ENCODE results near the gene ABHD17A. TPM values are rescaled to one million over a fixed set of nuclear protein-coding genes. Genes with fewer than 3 reads are reported as not detected.

ABHD17A gene
- total RNA-seq, 2 experiments from 2014 or later = 79.3 to 79.9 TPM

DNA sequence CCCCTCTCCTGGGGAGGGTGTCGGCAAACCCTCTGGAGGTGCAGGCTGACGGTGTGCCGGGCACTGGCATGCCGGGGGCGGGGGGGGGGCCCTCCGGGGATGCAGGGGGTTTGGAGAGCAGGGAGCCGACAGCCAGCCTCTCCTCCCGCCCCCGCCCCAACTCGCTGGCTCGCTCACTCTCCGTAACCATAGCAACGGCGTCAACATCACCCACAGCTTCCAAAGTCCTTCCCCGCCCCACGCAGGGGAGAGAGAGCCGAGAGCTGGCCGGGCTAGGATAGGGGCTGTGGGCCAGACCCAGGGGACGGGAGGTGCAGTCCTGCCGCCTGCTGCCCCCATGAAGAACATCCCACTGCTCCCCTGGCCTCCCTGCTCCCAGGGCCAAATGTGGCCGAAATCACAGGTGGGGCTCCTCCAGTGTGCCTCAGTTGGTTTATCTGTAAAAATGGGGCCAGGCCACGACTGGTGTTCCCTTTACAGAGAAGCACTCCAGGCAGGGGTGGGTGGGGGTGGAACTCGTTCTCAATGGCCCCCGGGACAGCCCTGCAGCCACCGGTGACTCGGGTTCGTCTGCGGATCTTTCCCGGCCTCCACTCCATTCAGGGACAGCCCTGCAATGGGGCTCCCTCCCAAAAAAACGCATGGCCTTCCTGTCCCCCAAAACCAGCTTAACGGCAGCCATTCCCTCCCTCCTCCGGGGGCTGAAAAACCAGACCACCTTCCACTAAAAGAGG, 25.1 kb downstream of the ABHD17A start:
- CTCF ChIA-PET = no interaction called here
- peak; percentile 66 for DNase-seq
- no peaks in the 10 kb centered on the region for H3K27me3 Mint-ChIP-seq (ENCODE audit: low read depth)
- no peaks in the 10 kb centered on the region for H3K36me3 Mint-ChIP-seq (ENCODE audit: low read depth)
- no peaks in the 10 kb centered on the region for H3K9me3 Mint-ChIP-seq
- peaks cover 45% of the 10 kb centered on the region for H3K4me1 Mint-ChIP-seq (ENCODE audit: low read depth)
- no peak overlapping the region for H3K27ac Mint-ChIP-seq
- no peak overlapping the region for H3K4me3 Mint-ChIP-seq
- intact Hi-C loops (cut with micrococcal nuclease) = loop anchor here (5.0 kb wide), 4 partner anchors 237 to 453 kb away; partner anchors contain the start of genes DAZAP1, DOT1L, IZUMO4 and MBD3

DNA sequence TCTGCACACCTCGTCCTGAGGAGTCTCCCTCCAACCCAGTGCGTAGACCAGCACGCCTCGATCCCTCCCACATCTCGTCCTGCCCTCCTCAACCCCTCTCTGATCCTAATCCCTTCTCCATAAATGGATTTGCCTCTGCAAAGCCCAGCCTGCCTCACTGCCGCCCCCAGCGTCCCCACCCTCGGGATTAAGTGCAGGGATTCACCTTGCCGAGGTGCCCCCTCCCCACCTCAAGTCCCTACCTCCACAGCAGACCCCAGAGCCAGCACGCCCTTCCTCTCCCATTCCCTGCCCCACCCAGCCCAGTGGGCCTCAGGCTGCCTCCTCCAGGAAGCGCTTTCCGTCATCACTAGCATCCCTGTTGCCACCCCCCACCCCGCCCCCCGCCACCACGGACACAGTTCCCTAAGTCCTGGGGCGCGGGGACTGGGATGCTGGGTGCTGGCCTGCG, 25.9 kb downstream of the ABHD17A start:
- intact Hi-C loops (cut with micrococcal nuclease) = loop anchor here (5.0 kb wide), 1 partner anchor 293 kb away; the partner anchor contains the start of gene AP3D1
- Mint-ChIP-seq H3K27ac (peak overlapping the region; percentile 50), H3K27me3 (ENCODE audit: low read depth) (no peaks in the 10 kb centered on the region), H3K4me3 (no peak overlapping the region), H3K4me1 (ENCODE audit: low read depth) (peaks cover 53% of the 10 kb centered on the region), H3K36me3 (ENCODE audit: low read depth) (no peaks in the 10 kb centered on the region), H3K9me3 (no peaks in the 10 kb centered on the region)
- CTCF ChIA-PET = interaction anchor here (2.5 kb wide), 1 partner anchor 10 kb away, joined by 10 read pairs; the partner anchor contains the start of gene REXO1
- DNase-seq = no peak

DNA sequence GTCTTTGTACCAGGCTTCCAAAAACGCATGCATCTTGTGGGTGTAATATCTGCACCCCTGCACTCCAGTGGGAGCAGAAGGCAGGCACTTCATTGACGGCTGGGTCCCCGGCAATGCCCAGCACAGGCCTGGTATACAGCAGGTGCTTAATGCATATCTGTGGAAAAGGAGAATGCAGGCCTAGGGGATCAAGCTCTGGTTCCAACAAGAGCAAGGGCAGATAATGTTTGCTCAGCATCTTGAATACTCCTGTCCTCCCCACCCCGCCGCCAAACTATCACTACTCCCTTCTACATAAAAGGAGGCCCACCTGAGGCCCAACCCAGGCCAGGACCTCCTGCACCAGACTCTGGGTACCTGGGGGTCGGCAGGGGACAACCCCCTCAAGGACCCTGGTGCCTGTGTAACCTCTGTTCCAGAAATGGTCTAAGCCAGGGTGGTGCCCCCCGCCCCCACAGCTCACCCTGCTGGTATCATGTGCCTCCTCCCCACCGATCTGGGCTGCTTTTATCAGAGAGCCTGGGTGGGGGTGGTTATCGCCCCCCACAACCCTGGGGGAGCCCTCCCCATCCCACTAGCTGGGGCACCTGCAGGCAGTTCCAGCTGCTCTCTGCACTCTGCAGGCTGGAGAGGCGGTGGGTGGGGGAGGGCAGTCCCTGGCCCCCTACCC, 26.7 kb downstream of the ABHD17A start:
- intact Hi-C loops (cut with micrococcal nuclease) = loop anchor here (5.0 kb wide), 1 partner anchor 294 kb away; the partner anchor contains the start of gene AP3D1
- CTCF ChIA-PET = interaction anchor here (1.4 to 2.5 kb wide), 3 partner anchors 9 to 39 kb away, joined by 5 to 10 read pairs (median 8); partner anchors contain the start of gene REXO1
- Mint-ChIP-seq H3K36me3 (ENCODE audit: low read depth) (no peaks in the 10 kb centered on the region), H3K27ac (peak overlapping the region; percentile 71), H3K27me3 (ENCODE audit: low read depth) (no peaks in the 10 kb centered on the region), H3K4me1 (ENCODE audit: low read depth) (peaks cover 55% of the 10 kb centered on the region), H3K4me3 (peak overlapping the region; percentile 21), H3K9me3 (no peaks in the 10 kb centered on the region)
- DNase-seq = no peak

DNA sequence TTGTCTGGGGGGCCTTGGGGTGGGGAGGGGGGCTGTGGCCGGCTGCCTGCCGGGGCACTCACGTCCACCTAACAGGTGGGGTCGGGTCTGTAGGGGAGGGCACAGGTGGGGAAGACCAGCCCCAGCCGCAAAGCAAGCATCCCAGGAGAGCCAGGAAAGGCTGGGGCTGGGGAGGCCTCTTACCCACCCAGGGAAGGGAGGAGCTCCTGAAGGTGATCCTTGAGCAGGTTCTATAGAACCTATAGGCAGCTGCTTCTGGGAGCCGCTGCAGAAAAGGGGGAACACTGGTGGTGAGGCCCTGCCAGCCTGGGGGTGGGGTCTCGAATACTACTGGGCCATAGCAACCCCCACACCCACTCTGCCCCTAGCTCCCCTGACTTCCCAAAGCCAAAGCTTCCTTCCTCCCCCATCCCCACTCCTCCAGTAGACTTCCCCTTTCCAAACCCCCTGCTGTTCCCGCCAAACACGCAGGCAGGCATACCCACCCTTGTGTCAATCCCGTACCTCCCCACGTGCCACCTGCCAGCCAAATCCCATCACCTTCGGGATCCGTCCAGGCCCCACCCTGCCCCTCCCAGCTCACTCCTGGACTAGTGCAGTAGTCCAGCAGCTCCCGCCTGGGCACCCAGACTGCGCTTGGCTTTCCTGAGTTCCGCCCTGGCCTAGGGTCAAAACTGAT, 27.5 kb downstream of the ABHD17A start:
- Mint-ChIP-seq H3K36me3 (ENCODE audit: low read depth) (peaks cover 2% of the 10 kb centered on the region), H3K27ac (peak overlapping the region; percentile 71), H3K4me3 (peak overlapping the region; percentile 65), H3K9me3 (no peaks in the 10 kb centered on the region), H3K27me3 (ENCODE audit: low read depth) (no peaks in the 10 kb centered on the region), H3K4me1 (ENCODE audit: low read depth) (peaks cover 62% of the 10 kb centered on the region)
- CTCF ChIA-PET = interaction anchor here (1.4 to 2.5 kb wide), 3 partner anchors 9 to 39 kb away, joined by 5 to 10 read pairs (median 8); partner anchors contain the start of gene REXO1
- intact Hi-C loops (cut with micrococcal nuclease) = loop anchor here (5.0 kb wide), 1 partner anchor 295 kb away; the partner anchor contains the start of gene AP3D1
- no peak for DNase-seq

DNA sequence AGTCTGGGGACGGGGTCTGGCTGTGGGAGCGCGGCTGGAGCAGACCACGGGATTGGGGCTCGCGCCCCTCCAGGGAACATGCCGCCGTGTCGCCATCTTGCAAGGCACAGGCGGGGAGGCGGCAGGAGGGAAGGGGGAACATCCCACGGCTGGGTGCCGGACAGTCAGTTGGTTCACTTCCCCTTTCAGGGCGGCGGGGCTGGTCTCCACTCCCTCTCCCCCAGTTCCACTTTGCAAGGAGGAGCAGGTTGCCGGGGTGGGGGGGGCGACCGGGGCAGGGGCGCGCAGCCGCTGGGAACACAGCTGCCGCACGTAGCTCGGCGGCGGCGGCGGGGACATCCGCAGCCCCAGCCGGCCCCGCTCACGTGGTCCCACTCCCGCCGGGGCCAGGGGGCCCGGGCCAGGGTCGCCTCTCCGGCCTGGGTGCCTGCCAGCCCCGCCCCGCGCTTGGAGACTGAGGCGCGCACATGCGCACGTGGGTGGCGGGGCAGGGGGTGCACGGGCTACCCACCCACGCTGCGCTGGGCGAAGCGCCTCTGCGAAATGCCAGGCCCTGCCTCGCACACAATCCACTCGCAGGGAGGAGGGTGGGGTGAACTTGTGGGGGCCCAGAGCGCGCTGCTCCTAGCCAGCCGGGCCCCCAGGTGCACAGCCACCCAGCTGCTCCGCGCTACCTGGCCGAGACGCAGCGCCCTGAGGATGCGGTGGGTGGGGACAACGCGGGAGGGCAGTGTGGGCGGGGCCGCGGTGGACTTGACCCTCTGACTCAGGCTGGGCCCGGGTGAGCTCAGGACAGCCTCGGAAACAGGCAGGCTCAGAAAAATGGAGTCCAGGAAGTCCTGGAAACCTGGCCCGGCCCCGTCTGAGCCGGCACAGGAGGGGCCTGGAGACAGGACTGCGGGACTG, 28.3 kb downstream of the ABHD17A start:
- H3K36me3 Mint-ChIP-seq (ENCODE audit: low read depth) = peaks cover 2% of the 10 kb centered on the region
- H3K4me1 Mint-ChIP-seq (ENCODE audit: low read depth) = peaks cover 67% of the 10 kb centered on the region
- H3K4me3 Mint-ChIP-seq = peak overlapping the region; percentile 70
- no peaks in the 10 kb centered on the region for H3K27me3 Mint-ChIP-seq (ENCODE audit: low read depth)
- H3K27ac Mint-ChIP-seq = peak overlapping the region; percentile 87
- no peaks in the 10 kb centered on the region for H3K9me3 Mint-ChIP-seq
- DNase-seq = peak; percentile 55
- intact Hi-C loops (cut with micrococcal nuclease) = loop anchor here (5.0 kb wide), 1 partner anchor 295 kb away; the partner anchor contains the start of gene AP3D1
- CTCF ChIA-PET = interaction anchor here (1.4 to 2.5 kb wide), 4 partner anchors 8 to 40 kb away, joined by 5 to 10 read pairs (median 7); partner anchors contain the start of gene REXO1

DNA sequence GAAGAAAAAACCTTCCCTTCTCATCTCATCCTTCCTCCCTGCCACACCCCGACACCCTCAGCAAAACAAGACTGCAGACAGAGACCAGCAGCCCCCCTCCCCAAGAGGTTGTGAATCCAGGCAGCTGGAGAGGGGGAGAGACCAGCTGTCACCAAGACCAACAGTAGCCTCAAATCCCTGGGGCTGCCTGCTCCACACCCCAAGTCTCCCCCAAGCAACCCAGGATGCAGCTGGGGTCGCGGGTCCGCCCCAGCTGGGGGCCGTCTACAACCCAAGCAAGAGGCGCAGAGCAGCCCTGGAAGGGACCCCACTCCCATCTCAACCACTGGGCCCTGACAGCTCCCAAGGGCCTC, 29.0 kb downstream of the ABHD17A start:
- Mint-ChIP-seq H3K4me1 (ENCODE audit: low read depth) (peaks cover 63% of the 10 kb centered on the region), H3K27ac (peak overlapping the region; percentile 87), H3K27me3 (ENCODE audit: low read depth) (no peaks in the 10 kb centered on the region), H3K9me3 (no peaks in the 10 kb centered on the region), H3K36me3 (ENCODE audit: low read depth) (peaks cover 2% of the 10 kb centered on the region), H3K4me3 (peak overlapping the region; percentile 70)
- CTCF ChIA-PET = interaction anchor here (1.6 kb wide), 1 partner anchor 8 kb away, joined by 6 read pairs; no protein-coding TSS in a partner anchor
- intact Hi-C loops (cut with micrococcal nuclease) = loop anchor here (5.0 kb wide), 1 partner anchor 296 kb away; the partner anchor contains the start of gene AP3D1
- DNase-seq = no peak

DNA sequence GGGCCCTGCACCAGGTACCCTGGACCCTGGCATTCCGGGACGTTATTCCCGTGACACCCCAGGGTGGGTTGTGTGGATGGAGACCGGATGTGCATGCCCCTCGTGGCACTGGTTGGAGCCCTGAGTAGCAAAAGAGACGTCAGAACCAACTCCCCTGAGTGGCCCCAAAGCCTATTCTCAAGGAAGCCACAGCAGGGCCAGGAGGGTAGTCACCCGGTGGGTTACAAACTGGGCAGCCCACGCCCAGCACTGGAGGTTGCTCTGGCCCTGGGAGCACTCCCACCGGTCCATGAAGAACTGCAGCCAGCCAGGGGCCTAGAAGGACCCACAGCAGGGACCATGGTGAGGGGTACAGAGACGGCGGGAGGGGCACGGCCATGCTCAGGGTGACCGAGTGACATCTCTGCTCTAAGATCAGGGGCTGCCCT, 29.5 kb downstream of the ABHD17A start:
- CTCF ChIA-PET = interaction anchor here (1.6 kb wide), 1 partner anchor 9 kb away, joined by 6 read pairs; no protein-coding TSS in a partner anchor
- no peaks in the 10 kb centered on the region for H3K9me3 Mint-ChIP-seq
- no peaks in the 10 kb centered on the region for H3K27me3 Mint-ChIP-seq (ENCODE audit: low read depth)
- DNase-seq = peak; percentile 68
- H3K36me3 Mint-ChIP-seq (ENCODE audit: low read depth) = peaks cover 2% of the 10 kb centered on the region
- H3K4me1 Mint-ChIP-seq (ENCODE audit: low read depth) = peaks cover 63% of the 10 kb centered on the region
- intact Hi-C loops (cut with micrococcal nuclease) = loop anchor here (1.0 to 5.0 kb wide), 3 partner anchors 7 to 296 kb away; partner anchors contain the start of genes ADAT3, AP3D1, KLF16 and SCAMP4
- H3K4me3 Mint-ChIP-seq = peak overlapping the region; percentile 70
- peak overlapping the region; percentile 87 for H3K27ac Mint-ChIP-seq

DNA sequence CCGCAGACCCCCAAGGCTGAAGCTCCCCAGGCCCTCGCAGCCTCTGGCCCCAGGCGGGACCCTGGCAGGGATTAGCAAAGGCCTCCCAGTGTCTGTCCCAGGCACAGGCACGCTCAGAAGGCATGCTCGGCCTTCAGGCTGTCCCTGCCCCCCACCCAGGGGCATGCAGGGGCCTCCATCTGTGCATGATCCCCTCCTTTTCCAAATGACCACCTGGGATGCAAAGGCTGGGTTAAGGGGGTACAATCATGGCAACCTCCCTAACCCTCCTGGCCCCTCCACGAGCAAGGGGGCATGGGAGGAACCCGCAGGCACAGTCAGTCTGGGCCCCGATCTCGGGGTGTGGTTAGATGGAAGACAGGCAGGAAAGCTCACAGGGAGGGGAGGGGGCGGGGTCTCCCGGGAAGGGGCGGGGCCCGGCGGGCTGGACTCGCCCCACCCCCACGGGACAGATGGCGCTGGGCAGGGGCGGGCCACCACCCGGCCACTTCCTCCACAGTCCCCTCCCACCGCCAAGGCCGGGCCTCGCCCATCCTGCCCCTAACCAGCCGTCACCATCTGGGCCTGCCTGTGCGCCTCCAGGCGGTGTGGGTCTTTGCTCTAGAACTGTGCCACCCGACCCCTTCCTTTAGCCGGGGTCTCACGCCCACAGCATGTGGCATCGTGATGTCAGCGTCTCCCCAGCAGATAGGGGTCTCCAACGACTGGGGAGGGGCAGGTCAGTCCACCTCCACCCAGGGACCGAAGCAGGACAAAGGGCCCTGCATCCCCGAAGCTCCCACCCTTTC, 30.1 kb downstream of the ABHD17A start:
- peak overlapping the region; percentile 87 for H3K27ac Mint-ChIP-seq
- CTCF ChIA-PET = interaction anchor here (0.9 to 1.6 kb wide), 2 partner anchors 10 to 18 kb away, joined by 3 to 6 read pairs; no protein-coding TSS in a partner anchor
- H3K9me3 Mint-ChIP-seq = no peaks in the 10 kb centered on the region
- intact Hi-C loops (cut with micrococcal nuclease) = loop anchor here (1.0 to 5.0 kb wide), 3 partner anchors 8 to 297 kb away; partner anchors contain the start of genes ADAT3, AP3D1, KLF16 and SCAMP4
- H3K4me3 Mint-ChIP-seq = peak overlapping the region; percentile 70
- DNase-seq = peak; percentile 94
- peaks cover 62% of the 10 kb centered on the region for H3K4me1 Mint-ChIP-seq (ENCODE audit: low read depth)
- H3K27me3 Mint-ChIP-seq (ENCODE audit: low read depth) = no peaks in the 10 kb centered on the region
- peaks cover 2% of the 10 kb centered on the region for H3K36me3 Mint-ChIP-seq (ENCODE audit: low read depth)

DNA sequence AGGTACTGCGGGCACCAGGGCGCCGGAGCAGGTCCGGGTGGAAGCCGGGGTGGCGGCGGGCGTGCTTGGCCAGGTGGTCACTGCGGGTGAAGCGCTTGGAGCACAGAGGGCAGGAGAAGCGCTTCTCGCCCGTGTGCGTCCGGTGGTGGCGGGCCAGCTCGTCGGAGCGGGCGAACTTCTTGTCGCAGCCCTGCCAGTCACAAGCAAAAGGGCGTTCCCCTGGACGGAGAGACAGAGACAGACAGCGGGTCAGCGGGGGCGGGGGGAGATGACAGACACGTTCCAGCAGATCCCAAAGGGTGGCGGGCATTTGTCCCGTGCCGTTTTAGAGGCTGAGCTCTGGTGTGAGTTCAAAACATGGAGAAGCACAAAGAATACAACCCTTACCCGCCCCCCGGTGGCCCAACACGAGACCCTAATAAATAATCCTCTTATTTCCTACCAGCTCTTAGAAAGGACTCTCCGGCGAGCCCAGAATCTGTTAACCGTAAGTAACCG, 30.7 kb downstream of the ABHD17A start:
- Mint-ChIP-seq H3K36me3 (ENCODE audit: low read depth) (peaks cover 2% of the 10 kb centered on the region), H3K4me3 (peak overlapping the region; percentile 36), H3K27ac (peak overlapping the region; percentile 86), H3K27me3 (ENCODE audit: low read depth) (no peaks in the 10 kb centered on the region), H3K9me3 (no peaks in the 10 kb centered on the region), H3K4me1 (ENCODE audit: low read depth) (peaks cover 62% of the 10 kb centered on the region)
- no peak for DNase-seq
- intact Hi-C loops (cut with micrococcal nuclease) = loop anchor here (1.0 to 5.0 kb wide), 3 partner anchors 9 to 298 kb away; partner anchors contain the start of genes ADAT3, AP3D1, KLF16 and SCAMP4
- CTCF ChIA-PET = interaction anchor here (0.5 to 0.9 kb wide), 3 partner anchors 15 to 732 kb away, joined by 3 read pairs; no protein-coding TSS in a partner anchor

DNA sequence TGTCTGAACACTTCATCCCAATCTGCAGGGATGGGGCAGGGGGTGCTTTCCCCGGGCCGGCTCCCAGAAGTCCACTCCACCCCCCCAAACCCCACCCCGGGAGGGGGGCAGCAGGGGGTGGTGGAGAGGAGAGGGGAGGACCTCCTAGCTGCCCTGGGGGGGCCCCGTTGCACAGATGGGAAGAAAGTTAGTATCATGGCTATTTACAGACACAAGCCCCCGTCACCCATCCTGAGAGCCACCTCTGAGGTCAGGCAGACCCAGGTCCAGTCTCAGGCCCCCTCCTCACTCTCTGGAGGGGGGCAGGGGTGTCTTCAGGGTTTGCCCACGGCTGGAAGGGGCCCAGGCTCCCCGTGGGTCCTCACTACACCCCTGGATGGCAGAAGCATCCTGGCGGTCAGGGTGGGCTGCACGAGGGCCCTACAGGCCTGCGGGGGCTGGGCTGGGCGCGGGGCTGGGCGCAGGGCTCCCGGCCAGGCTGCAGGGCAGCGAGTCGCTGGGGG, 31.2 kb downstream of the ABHD17A start:
- Mint-ChIP-seq H3K9me3 (no peaks in the 10 kb centered on the region), H3K36me3 (ENCODE audit: low read depth) (peaks cover 2% of the 10 kb centered on the region), H3K27me3 (ENCODE audit: low read depth) (no peaks in the 10 kb centered on the region), H3K27ac (no peak overlapping the region), H3K4me1 (ENCODE audit: low read depth) (peaks cover 61% of the 10 kb centered on the region), H3K4me3 (no peak overlapping the region)
- intact Hi-C loops (cut with micrococcal nuclease) = loop anchor here (2.0 kb wide), 1 partner anchor 51 kb away; the partner anchor contains the start of genes ADAT3 and SCAMP4
- no peak for DNase-seq
- CTCF ChIA-PET = interaction anchor here (0.5 to 1.6 kb wide), 3 partner anchors 15 to 732 kb away, joined by 3 to 7 read pairs (median 3); no protein-coding TSS in a partner anchor
